ENCODE data around the gene AMZ1. TPM values are rescaled to one million over a fixed set of nuclear protein-coding genes. Genes with fewer than 3 reads are reported as not detected.
A peak's percentile ranks its signal among the peaks of the same experiment; 100 is the strongest.

Gene AMZ1
- total RNA-seq, 1 experiment from 2014 or later, result 0.85 TPM

DNA sequence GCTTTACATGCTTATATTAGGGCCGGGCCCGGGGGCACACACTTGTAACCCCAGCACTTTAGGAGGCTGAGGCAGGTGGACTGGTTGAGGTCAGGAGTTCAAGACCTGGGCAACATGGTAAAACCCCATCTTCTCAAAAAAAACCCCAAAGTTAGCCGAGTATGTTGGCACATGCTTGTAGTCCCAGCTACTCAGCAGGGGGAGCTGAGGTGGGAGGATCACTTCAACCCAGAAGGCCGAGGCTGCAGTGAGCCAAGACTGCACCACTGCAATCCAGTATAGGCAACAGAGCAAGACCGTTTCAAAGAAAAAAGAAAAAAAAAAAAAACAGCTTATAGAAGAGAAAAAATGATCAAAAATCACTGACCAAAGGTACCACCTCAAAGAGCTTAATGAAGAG is 63.1 kb downstream of the AMZ1 start:
- TF ChIP-seq FOXK1 (CRISPR knock-in tag; IDR thresholded peaks at IDR 0.05), result no peak
- ChIA-PET CTCF (interaction anchor here (0.6 to 2.0 kb wide), 5 partner anchors 10 to 114 kb away, joined by 3 to 10 read pairs (median 5); no protein-coding TSS in a partner anchor), POLR2A (no interaction called here)
- Mint-ChIP-seq H3K27ac (peak overlapping the region; percentile 81; the same call in 1 of the 2 replicates), H3K4me1 (peaks cover 23% of the 10 kb centered on the region), H3K9me3 (peaks cover 21% of the 10 kb centered on the region), H3K36me3 (peaks cover 37% of the 10 kb centered on the region), H3K27me3 (ENCODE audit: low read depth) (no peaks in the 10 kb centered on the region), H3K4me3 (no peak overlapping the region)
- ATAC-seq (peak; percentile 58; the same call in 1 of the 2 replicates), DNase-seq (ENCODE audit: low spot score) (no peak)

- Mint-ChIP-seq H3K27ac (no peak overlapping the region), H3K9me3 (peaks cover 8% of the 10 kb centered on the region; the same call in 1 of the 2 replicates), H3K27me3 (ENCODE audit: low read depth) (no peaks in the 10 kb centered on the region), H3K4me1 (peaks cover 30% of the 10 kb centered on the region), H3K36me3 (peaks cover 32% of the 10 kb centered on the region), H3K4me3 (no peak overlapping the region)
- ChIA-PET POLR2A (no interaction called here), CTCF (interaction anchor here (0.9 kb wide), 1 partner anchor 44 kb away, joined by 3 read pairs; no protein-coding TSS in a partner anchor)
- TF ChIP-seq, protein P1, sequence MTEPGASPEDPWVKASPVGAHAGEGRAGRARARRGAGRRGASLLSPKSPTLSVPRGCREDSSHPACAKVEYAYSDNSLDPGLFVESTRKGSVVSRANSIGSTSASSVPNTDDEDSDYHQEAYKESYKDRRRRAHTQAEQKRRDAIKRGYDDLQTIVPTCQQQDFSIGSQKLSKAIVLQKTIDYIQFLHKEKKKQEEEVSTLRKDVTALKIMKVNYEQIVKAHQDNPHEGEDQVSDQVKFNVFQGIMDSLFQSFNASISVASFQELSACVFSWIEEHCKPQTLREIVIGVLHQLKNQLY (CRISPR knock-in tag; IDR thresholded peaks at IDR 0.05), result no peak
- peak; percentile 91 for TF ChIP-seq ZNF121 (CRISPR knock-in tag; IDR thresholded peaks at IDR 0.05)
- TF ChIP-seq JUN (CRISPR knock-in tag; IDR thresholded peaks at IDR 0.05), result no peak
- no peak for TF ChIP-seq ZNF416 (CRISPR knock-in tag; IDR thresholded peaks at IDR 0.05)
- DNase-seq (ENCODE audit: low spot score) (no peak), ATAC-seq (no peak)
Measured at GRCh38 chr7:2753148-2753547, 65.1 kb downstream of the AMZ1 start.

GRCh38 chr7:2754086-2754485 is 66.1 kb downstream of the AMZ1 start:
- POLR2A ChIA-PET, result no interaction called here
- CTCF ChIA-PET, result interaction anchor here (0.9 kb wide), 1 partner anchor 45 kb away, joined by 3 read pairs; no protein-coding TSS in a partner anchor

GRCh38 chr7:2754912-2755311 is 66.9 kb downstream of the AMZ1 start:
- CTCF ChIA-PET, result no interaction called here
- Mint-ChIP-seq H3K4me1 (peaks cover 39% of the 10 kb centered on the region), H3K27me3 (ENCODE audit: low read depth) (no peaks in the 10 kb centered on the region), H3K27ac (peak overlapping the region; percentile 64; the same call in 1 of the 2 replicates), H3K9me3 (peaks cover 4% of the 10 kb centered on the region; the same call in 1 of the 2 replicates), H3K36me3 (peaks cover 25% of the 10 kb centered on the region), H3K4me3 (no peak overlapping the region)
- DNase-seq (ENCODE audit: low spot score) (no peak), ATAC-seq (no peak)
- POLR2A ChIA-PET, result no interaction called here
- TF ChIP-seq ZNF671 (CRISPR knock-in tag; IDR thresholded peaks at IDR 0.05), result no peak
- TF ChIP-seq RORB (CRISPR knock-in tag; IDR thresholded peaks at IDR 0.05), result no peak
- TF ChIP-seq GRHL2 (CRISPR knock-in tag; IDR thresholded peaks at IDR 0.05; ENCODE audit: insufficient replicate concordance, severe bottlenecking), result no peak
- no peak for TF ChIP-seq CREB1 (CRISPR knock-in tag; IDR thresholded peaks at IDR 0.05)
- TF ChIP-seq, protein P2, sequence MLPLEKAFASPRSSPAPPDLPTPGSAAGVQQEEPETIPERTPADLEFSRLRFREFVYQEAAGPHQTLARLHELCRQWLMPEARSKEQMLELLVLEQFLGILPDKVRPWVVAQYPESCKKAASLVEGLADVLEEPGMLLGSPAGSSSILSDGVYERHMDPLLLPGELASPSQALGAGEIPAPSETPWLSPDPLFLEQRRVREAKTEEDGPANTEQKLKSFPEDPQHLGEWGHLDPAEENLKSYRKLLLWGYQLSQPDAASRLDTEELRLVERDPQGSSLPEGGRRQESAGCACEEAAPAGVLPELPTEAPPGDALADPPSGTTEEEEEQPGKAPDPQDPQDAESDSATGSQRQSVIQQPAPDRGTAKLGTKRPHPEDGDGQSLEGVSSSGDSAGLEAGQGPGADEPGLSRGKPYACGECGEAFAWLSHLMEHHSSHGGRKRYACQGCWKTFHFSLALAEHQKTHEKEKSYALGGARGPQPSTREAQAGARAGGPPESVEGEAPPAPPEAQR (CRISPR knock-in tag; IDR thresholded peaks at IDR 0.05), result no peak
- no peak for TF ChIP-seq ESRRA (CRISPR knock-in tag; IDR thresholded peaks at IDR 0.05; ENCODE audit: borderline replicate concordance)
- no peak for TF ChIP-seq JUN (CRISPR knock-in tag; IDR thresholded peaks at IDR 0.05)
- TF ChIP-seq ZNF263 (CRISPR knock-in tag; IDR thresholded peaks at IDR 0.05; ENCODE audit: low read depth), result no peak
- TF ChIP-seq FOXP4 (CRISPR knock-in tag; IDR thresholded peaks at IDR 0.05), result no peak

More at GRCh38 chr7:2754086-2754485, 66.1 kb downstream of the AMZ1 start:
- peak overlapping the region; percentile 3; the same call in 1 of the 2 replicates for H3K27ac Mint-ChIP-seq
- ATAC-seq (no peak), DNase-seq (ENCODE audit: low spot score) (no peak)
- H3K36me3 Mint-ChIP-seq, result peaks cover 28% of the 10 kb centered on the region
- no peak overlapping the region for H3K4me3 Mint-ChIP-seq
- peaks cover 8% of the 10 kb centered on the region; the same call in 1 of the 2 replicates for H3K9me3 Mint-ChIP-seq
- no peaks in the 10 kb centered on the region for H3K27me3 Mint-ChIP-seq (ENCODE audit: low read depth)
- TF ChIP-seq FOXJ3 (CRISPR knock-in tag; IDR thresholded peaks at IDR 0.05; ENCODE audit: borderline replicate concordance) (no peak), ZNF317 (CRISPR knock-in tag; IDR thresholded peaks at IDR 0.05; ENCODE audit: borderline replicate concordance, low read depth) (no peak), ATF6 (CRISPR knock-in tag; IDR thresholded peaks at IDR 0.05) (no peak), ZMAT4 (CRISPR knock-in tag; IDR thresholded peaks at IDR 0.05) (no peak), NFYB (CRISPR knock-in tag; conservative IDR thresholded peaks at IDR 0.05; ENCODE audit: low read depth) (no peak)
- TF ChIP-seq, protein P3, sequence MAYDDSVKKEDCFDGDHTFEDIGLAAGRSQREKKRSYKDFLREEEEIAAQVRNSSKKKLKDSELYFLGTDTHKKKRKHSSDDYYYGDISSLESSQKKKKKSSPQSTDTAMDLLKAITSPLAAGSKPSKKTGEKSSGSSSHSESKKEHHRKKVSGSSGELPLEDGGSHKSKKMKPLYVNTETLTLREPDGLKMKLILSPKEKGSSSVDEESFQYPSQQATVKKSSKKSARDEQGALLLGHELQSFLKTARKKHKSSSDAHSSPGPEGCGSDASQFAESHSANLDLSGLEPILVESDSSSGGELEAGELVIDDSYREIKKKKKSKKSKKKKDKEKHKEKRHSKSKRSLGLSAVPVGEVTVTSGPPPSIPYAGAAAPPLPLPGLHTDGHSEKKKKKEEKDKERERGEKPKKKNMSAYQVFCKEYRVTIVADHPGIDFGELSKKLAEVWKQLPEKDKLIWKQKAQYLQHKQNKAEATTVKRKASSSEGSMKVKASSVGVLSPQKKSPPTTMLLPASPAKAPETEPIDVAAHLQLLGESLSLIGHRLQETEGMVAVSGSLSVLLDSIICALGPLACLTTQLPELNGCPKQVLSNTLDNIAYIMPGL (CRISPR knock-in tag; IDR thresholded peaks at IDR 0.05), result no peak
- H3K4me1 Mint-ChIP-seq, result peaks cover 35% of the 10 kb centered on the region
